NCI-H2196 (cell line): ENCODE measurements around the gene DIAPH1.

Experiments
- DNase-seq: peaks from one replicate; lab custom pipeline; 2025; ENCODE audit not compliant: unreplicated experiment; lab: John Stamatoyannopoulos, UW

DIAPH1 gene

GRCh38 chr5:141640051-141640415, 21.2 kb upstream of the DIAPH1 start:
- DNase-seq: no peak

GRCh38 chr5:141639357-141640050, 20.7 kb upstream of the DIAPH1 start:
- DNase-seq: no peak

- no peak for DNase-seq
These were observed 20.0 kb upstream of the DIAPH1 start for GRCh38 chr5:141638771-141639170.

- DNase-seq: no peak
These were observed 19.1 kb upstream of the DIAPH1 start for GRCh38 chr5:141637767-141638419.

GRCh38 chr5:141637123-141637766, 18.4 kb upstream of the DIAPH1 start:
- DNase-seq: peak; percentile 27

- peak; percentile 89 for DNase-seq
These were observed 17.8 kb upstream of the DIAPH1 start, which contains the start of the genes HDAC3 and RELL2 for GRCh38 chr5:141636413-141637122. Gene HDAC3, minus strand, starts transcription at chr5:141636849. Its CDS starts 59 bp downstream, at chr5:141636790. Gene RELL2, plus strand, starts transcription at chr5:141636997. Its CDS starts 1,229 bp downstream, at chr5:141638226.

GRCh38 chr5:141636106-141636412, 17.3 kb upstream of the DIAPH1 start:
- no peak for DNase-seq

- no peak for DNase-seq
These were observed 16.8 kb upstream of the DIAPH1 start for GRCh38 chr5:141635646-141636045.

- DNase-seq: no peak
These were observed 15.9 kb upstream of the DIAPH1 start for GRCh38 chr5:141634720-141635119.

- DNase-seq: no peak
These were observed 15.2 kb upstream of the DIAPH1 start for GRCh38 chr5:141633871-141634561.

- DNase-seq: peak; percentile 42
These were observed 13.8 kb upstream of the DIAPH1 start for GRCh38 chr5:141632650-141633049.

- no peak for DNase-seq
These were observed 11.9 kb upstream of the DIAPH1 start for GRCh38 chr5:141630570-141631140.

GRCh38 chr5:141628175-141628788, 9.5 kb upstream of the DIAPH1 start:
- no peak for DNase-seq

- no peak for DNase-seq
These were observed 4.8 kb upstream of the DIAPH1 start for GRCh38 chr5:141623611-141624010.

- no peak for DNase-seq
These were observed 4.4 kb upstream of the DIAPH1 start for GRCh38 chr5:141623186-141623585.

GRCh38 chr5:141618030-141618803, 583 bp downstream of the DIAPH1 start:
- peak; percentile 59 for DNase-seq

- DNase-seq: no peak
These were observed 1.1 kb downstream of the DIAPH1 start for GRCh38 chr5:141617682-141618029.

GRCh38 chr5:141617128-141617527, 1.7 kb downstream of the DIAPH1 start:
- no peak for DNase-seq

GRCh38 chr5:141615991-141616720, 2.6 kb downstream of the DIAPH1 start:
- no peak for DNase-seq
